H9 (cell line): ENCODE results near the gene PTEN. TPM values are rescaled to one million over a fixed set of nuclear protein-coding genes. Genes with fewer than 3 reads are reported as not detected.

Source experiments
- DNase-seq: peaks from one replicate; pipeline ENCODE4 v3.0.0-alpha.2; 2017
- H2AFZ ChIP-seq: one replicate; pipeline ENCODE4 v1.6.1; 2013; ENCODE audit warnings: mild to moderate bottlenecking, low read length, control low read depth, moderate library complexity
- H2AK5ac ChIP-seq: 2 replicates; pipeline ENCODE4 v1.6.1; 2013; ENCODE audit warnings: low read length, control low read depth, mixed read lengths; ENCODE audit not compliant: insufficient read length
- H2BK120ac ChIP-seq: one replicate; pipeline ENCODE4 v1.6.1; 2013; ENCODE audit warnings: low read depth, mild to moderate bottlenecking, low read length, control low read depth, inconsistent platforms; ENCODE audit not compliant: poor library complexity, severe bottlenecking
- H2BK12ac ChIP-seq: 2 replicates; pipeline ENCODE4 v1.6.1; 2013; ENCODE audit warnings: low read length, control low read depth, mixed read lengths, low read depth; ENCODE audit not compliant: insufficient read length
- H2BK15ac ChIP-seq: 2 replicates; pipeline ENCODE4 v1.6.1; 2013; ENCODE audit warnings: low read depth, low read length, control low read depth
- H2BK20ac ChIP-seq: one replicate; pipeline ENCODE4 v1.6.1; 2013; ENCODE audit warnings: low read depth, mild to moderate bottlenecking, low read length, control low read depth, inconsistent platforms; ENCODE audit not compliant: poor library complexity, severe bottlenecking
- H2BK5ac ChIP-seq: 2 replicates; pipeline ENCODE4 v1.6.1; 2013; ENCODE audit warnings: low read length, control low read depth, mixed read lengths; ENCODE audit not compliant: insufficient read length
- H3K14ac ChIP-seq: 2 replicates; pipeline ENCODE4 v1.6.1; 2013; ENCODE audit warnings: low read length, control low read depth; ENCODE audit not compliant: insufficient read depth
- H3K18ac ChIP-seq: 2 replicates; pipeline ENCODE4 v1.6.1; 2013; ENCODE audit warnings: low read depth, mild to moderate bottlenecking, mixed read lengths, low read length, control low read depth; ENCODE audit not compliant: insufficient read length
- H3K23ac ChIP-seq: 2 replicates; pipeline ENCODE4 v1.6.1; 2013; ENCODE audit warnings: low read length, control low read depth, mixed read lengths, low read depth; ENCODE audit not compliant: insufficient read length
- H3K23me2 ChIP-seq: 2 replicates; pipeline ENCODE4 v1.6.1; 2013; ENCODE audit warnings: low read depth, mild to moderate bottlenecking, mixed read lengths, low read length, control low read depth; ENCODE audit not compliant: insufficient read length, poor library complexity, severe bottlenecking
- H3K27ac ChIP-seq: 2 replicates; pipeline ENCODE4 v1.5.1; 2013; ENCODE audit warnings: low read length, control low read depth, mixed read lengths, low read depth; ENCODE audit not compliant: insufficient read length
- H3K27me3 ChIP-seq: 2 replicates; pipeline ENCODE4 v1.6.1; 2013; ENCODE audit warnings: low read length, control low read depth, inconsistent platforms; ENCODE audit not compliant: insufficient read depth
- H3K4ac ChIP-seq: 2 replicates; pipeline ENCODE4 v1.6.1; 2013; ENCODE audit warnings: low read depth, mild to moderate bottlenecking, control low read depth, inconsistent platforms, low read length, moderate library complexity
- H3K4me1 ChIP-seq: 2 replicates; pipeline ENCODE4 v1.6.1; 2013; ENCODE audit warnings: low read length, control low read depth, inconsistent platforms; ENCODE audit not compliant: insufficient read depth
- H3K4me2 ChIP-seq: 2 replicates; pipeline ENCODE4 v1.6.1; 2013; ENCODE audit warnings: low read length, control low read depth, mixed read lengths; ENCODE audit not compliant: insufficient read length, insufficient read depth
- H3K56ac ChIP-seq: 2 replicates; pipeline ENCODE4 v1.6.1; 2013; ENCODE audit warnings: low read depth, mild to moderate bottlenecking, mixed read lengths, low read length, control low read depth; ENCODE audit not compliant: insufficient read length
- H3K79me1 ChIP-seq: 2 replicates; pipeline ENCODE4 v1.6.1; 2013; ENCODE audit warnings: low read depth, mild to moderate bottlenecking, moderate library complexity, low read length, control low read depth, inconsistent platforms; ENCODE audit not compliant: insufficient read depth, poor library complexity, severe bottlenecking
- H3K79me2 ChIP-seq: 2 replicates; pipeline ENCODE4 v1.6.1; 2013; ENCODE audit warnings: low read length, control low read depth, inconsistent platforms; ENCODE audit not compliant: insufficient read depth
- H3K9ac ChIP-seq: 2 replicates; pipeline ENCODE4 v1.6.1; 2013; ENCODE audit warnings: low read length, control low read depth, mixed read lengths; ENCODE audit not compliant: insufficient read length; ENCODE audit errors: extremely low read depth
- H3K9me3 ChIP-seq: one replicate; pipeline ENCODE4 v1.6.1; 2013; ENCODE audit warnings: low read depth, low read length, inconsistent platforms; ENCODE audit not compliant: control insufficient read depth
- H3T11ph ChIP-seq: one replicate; pipeline ENCODE4 v1.6.1; 2013; ENCODE audit warnings: mild to moderate bottlenecking, low read length, control low read depth, inconsistent platforms
- H4K20me1 ChIP-seq: one replicate; pipeline ENCODE4 v1.6.1; 2013; ENCODE audit not compliant: control insufficient read depth, insufficient read length, insufficient read depth
- H4K5ac ChIP-seq: 2 replicates; pipeline ENCODE4 v1.6.1; 2013; ENCODE audit warnings: low read depth, mild to moderate bottlenecking, mixed read lengths, low read length, control low read depth; ENCODE audit not compliant: insufficient read length
- H4K8ac ChIP-seq: replicated peaks from 2 replicates; pipeline ENCODE4 v1.6.1; 2013; ENCODE audit warnings: low read length, control low read depth, mixed read lengths, low read depth; ENCODE audit not compliant: insufficient read length
- H4K91ac ChIP-seq: 2 replicates; pipeline ENCODE4 v1.6.1; 2013; ENCODE audit warnings: low read depth, mild to moderate bottlenecking, moderate library complexity, mixed read lengths, low read length, control low read depth; ENCODE audit not compliant: insufficient read length
- H3K27ac Mint-ChIP-seq, 3 experiments: 2 replicates in 2 of 3; 3 replicates in 1 of 3; pipeline ENCODE4 v1.8.0; 2020 to 2021; ENCODE audit warnings: mixed read lengths in 3 of 3, mild to moderate bottlenecking in 1 of 3, moderate library complexity in 1 of 3
- H3K27me3 Mint-ChIP-seq: 2 replicates; pipeline ENCODE4 v1.8.0; 2021; ENCODE audit warnings: low read depth, mild to moderate bottlenecking, moderate library complexity, mixed read lengths
- H3K36me3 Mint-ChIP-seq, 3 experiments: 2 replicates in 2 of 3; 3 replicates in 1 of 3; pipeline ENCODE4 v1.8.0; 2020 to 2021; ENCODE audit warnings: low read depth in 3 of 3, mixed read lengths in 3 of 3; ENCODE audit not compliant: insufficient read depth in 1 of 3
- H3K4me1 Mint-ChIP-seq, 2 experiments: 2 replicates each; pipeline ENCODE4 v1.8.0; 2020; ENCODE audit warnings: mixed read lengths in 2 of 2
- H3K4me3 Mint-ChIP-seq, 2 experiments: 2 replicates in 1 of 2; 3 replicates in 1 of 2; pipeline ENCODE4 v1.8.0; 2020 to 2021; ENCODE audit warnings: mild to moderate bottlenecking in 2 of 2, mixed read lengths in 2 of 2, moderate library complexity in 1 of 2
- H3K9me3 Mint-ChIP-seq, 2 experiments: 2 replicates in 1 of 2; 3 replicates in 1 of 2; pipeline ENCODE4 v1.8.0; 2020; ENCODE audit warnings: mild to moderate bottlenecking in 2 of 2, mixed read lengths in 2 of 2, moderate library complexity in 1 of 2
- CTCF ChIP-seq: fragments of 200-600 bp; sonication (generic); conservative IDR thresholded peaks from 3 replicates; pipeline ENCODE4 v1.8.0; 2021; ENCODE audit warnings: antibody characterized with exemption, mild to moderate bottlenecking
- total RNA-seq: library from RNA; stranded (reverse); gene quantifications from 2 replicates; pipeline ENCODE4 v1.2.1, GENCODE V29; 2021

The PTEN gene
- total RNA-seq, 1 experiment from 2014 or later = 52.8 TPM

GRCh38 chr10:87867453-87867852 is 4.0 kb downstream of the PTEN start:
- Histone ChIP-seq H4K91ac (no peak overlapping the region), H4K20me1 (no peaks in the 10 kb centered on the region), H3K79me2 (peaks cover 30% of the 10 kb centered on the region; the same call in 1 of the 2 replicates), H3K9ac (no peak overlapping the region), H3K79me1 (peaks cover 2% of the 10 kb centered on the region), H3K4me1 (no peaks in the 10 kb centered on the region), H2BK20ac (no peak overlapping the region), H3K18ac (no peak overlapping the region), H3K4me2 (no peak overlapping the region), H4K8ac (no peak overlapping the region), H2BK12ac (no peak overlapping the region), H2AFZ (no peak overlapping the region), H3K9me3 (no peaks in the 10 kb centered on the region), H3K23me2 (peaks cover 9% of the 10 kb centered on the region), H3T11ph (no peak overlapping the region), H2BK120ac (no peak overlapping the region), H3K23ac (no peak overlapping the region), H4K5ac (no peak overlapping the region), H3K56ac (no peak overlapping the region), H3K4ac (no peak overlapping the region), H2AK5ac (no peak overlapping the region), H2BK5ac (no peak overlapping the region), H3K14ac (no peak overlapping the region), H2BK15ac (no peak overlapping the region), H3K27ac (no peak overlapping the region), H3K27me3 (no peaks in the 10 kb centered on the region)
- no peak for DNase-seq
- peaks cover 29 to 34% of the 10 kb centered on the region in 2 experiments for H3K4me1 Mint-ChIP-seq
- no peaks in the 10 kb centered on the region; a peak in 1 of 5 replicates for H3K9me3 Mint-ChIP-seq
- no peaks in the 10 kb centered on the region for H3K27me3 Mint-ChIP-seq
- H3K27ac Mint-ChIP-seq = no peak overlapping the region
- peak overlapping the region; percentile 97 to 98 for H3K4me3 Mint-ChIP-seq
- peaks cover 4 to 6% (median 5%) of the 10 kb centered on the region in 3 experiments; a peak in 6 of 7 replicates for H3K36me3 Mint-ChIP-seq
- TF ChIP-seq CTCF = no peak
